Caco-2 (cell line): ENCODE measurements around the gene CEP83. TPM values are rescaled to one million over a fixed set of nuclear protein-coding genes. Genes with fewer than 3 reads are reported as not detected.

ENCODE experiments used
- BruUV-seq: library from RNA; stranded (reverse); fragments of 400-500 nt; replicated peaks from 2 replicates; lab custom pipeline; 2021; lab: Mats Ljungman, UMichigan
- CTCF ChIA-PET: fragments of 300-600 bp; sonication (Branson Sonifier 250); formaldehyde crosslinking; loops from one replicate; lab custom pipeline; 2022; ENCODE audit warnings: antibody characterized with exemption; lab: Charles Lee
- POLR2A ChIA-PET: fragments of 300-600 bp; sonication (Branson Sonifier 250); formaldehyde crosslinking; loops from one replicate; lab custom pipeline; 2022; ENCODE audit warnings: antibody characterized with exemption; lab: Charles Lee
- DNase-seq, 2 experiments: peaks; one replicate each; pipeline versions ENCODE4 v3.0.0 to v3.0.0-alpha.2; 2020 to 2022
- H3K27me3 ChIP-seq: replicated peaks from 2 replicates; pipeline ENCODE4 v1.6.0; 2011; ENCODE audit warnings: low read length; ENCODE audit not compliant: control insufficient read depth, insufficient read depth
- H3K36me3 ChIP-seq: 2 replicates; pipeline ENCODE4 v1.5.1; 2011; ENCODE audit warnings: low read length; ENCODE audit not compliant: control insufficient read depth, insufficient read depth
- H3K4me1 ChIP-seq: fragments of 250-450 bp; sonication (Bioruptor Pico); 2 replicates; pipeline ENCODE4 v1.5.1; 2020; ENCODE audit warnings: mild to moderate bottlenecking
- H3K4me3 ChIP-seq: 2 replicates; pipeline ENCODE4 v1.5.1; 2011; ENCODE audit warnings: low read depth, mild to moderate bottlenecking, control low read depth, low read length
- H3K9me3 ChIP-seq: fragments of 250-450 bp; sonication (Bioruptor Pico); 2 replicates; pipeline ENCODE4 v1.5.1; 2020; ENCODE audit warnings: mild to moderate bottlenecking, moderate library complexity
- H3K27ac Mint-ChIP-seq: one replicate; pipeline ENCODE4 v1.8.0; 2022; ENCODE audit warnings: mixed read lengths; ENCODE audit not compliant: unreplicated experiment
- H3K27me3 Mint-ChIP-seq: one replicate; pipeline ENCODE4 v1.8.0; 2022; ENCODE audit warnings: mixed read lengths; ENCODE audit not compliant: insufficient read depth, unreplicated experiment
- H3K36me3 Mint-ChIP-seq: one replicate; pipeline ENCODE4 v1.8.0; 2022; ENCODE audit warnings: mild to moderate bottlenecking, mixed read lengths; ENCODE audit not compliant: insufficient read depth, unreplicated experiment
- H3K4me1 Mint-ChIP-seq: one replicate; pipeline ENCODE4 v1.8.0; 2022; ENCODE audit warnings: low read depth, mixed read lengths; ENCODE audit not compliant: unreplicated experiment
- H3K4me3 Mint-ChIP-seq: one replicate; pipeline ENCODE4 v1.8.0; 2022; ENCODE audit warnings: mild to moderate bottlenecking, moderate library complexity, mixed read lengths; ENCODE audit not compliant: unreplicated experiment
- H3K9me3 Mint-ChIP-seq: one replicate; pipeline ENCODE4 v1.8.0; 2022; ENCODE audit warnings: mixed read lengths; ENCODE audit not compliant: unreplicated experiment
- CTCF ChIP-seq, 2 experiments: fragments of 200-600 bp in 1 of 2; IDR thresholded peaks; 1 replicate in 1 of 2; 2 replicates in 1 of 2; pipeline versions ENCODE4 v1.5.1 to v1.8.0; 2011 to 2022; ENCODE audit warnings: antibody characterized with exemption in 1 of 2, control low read depth in 1 of 2, inconsistent platforms in 1 of 2, low read depth in 1 of 2, low read length in 1 of 2, mild to moderate bottlenecking in 1 of 2, moderate library complexity in 1 of 2; ENCODE audit not compliant: insufficient read depth in 1 of 2, severe bottlenecking in 1 of 2, unreplicated experiment in 1 of 2
- intact Hi-C: fragments of 100-400 bp; cut with micrococcal nuclease; formaldehyde crosslinking; loops from one replicate; pipeline ENCODE4 v1.10.0; 2022; ENCODE audit not compliant: unreplicated experiment
- total RNA-seq: library from RNA; stranded (reverse); gene quantifications from 2 replicates; pipeline ENCODE4 v1.2.3, GENCODE V29; 2022

CEP83 gene
- total RNA-seq, 1 experiment from 2014 or later, result 23.3 TPM

- no peak for DNase-seq
- Mint-ChIP-seq H3K36me3 (peaks cover 37% of the 10 kb centered on the region), H3K9me3 (no peaks in the 10 kb centered on the region), H3K4me3 (no peak overlapping the region), H3K4me1 (no peaks in the 10 kb centered on the region), H3K27me3 (no peaks in the 10 kb centered on the region), H3K27ac (no peak overlapping the region)
- intact Hi-C loops, result no loop called here
- Histone ChIP-seq H3K4me1 (no peaks in the 10 kb centered on the region), H3K27me3 (no peaks in the 10 kb centered on the region), H3K36me3 (0 out of 2 replicates have a peak, but pooled peaks cover 1% of the 10 kb centered on the region), H3K4me3 (no peak overlapping the region), H3K9me3 (no peaks in the 10 kb centered on the region)
- BruUV-seq, result no TSS peak
- ChIA-PET POLR2A (no interaction called here), CTCF (no interaction called here)
- TF ChIP-seq CTCF (IDR thresholded peaks at IDR 0.05; ENCODE audit: insufficient read depth in 1 of 2, low read depth in 1 of 2, low read length in 1 of 2, severe bottlenecking in 1 of 2, unreplicated experiment in 1 of 2), result no peak
Observed at GRCh38 chr12:94277426-94278000, 182.2 kb downstream of the CEP83 start.

- H3K9me3 Mint-ChIP-seq, result no peaks in the 10 kb centered on the region
- no peak overlapping the region for H3K4me3 Mint-ChIP-seq
- ChIA-PET POLR2A (interaction anchor here (0.6 kb wide), 1 partner anchor 727 kb away, joined by 3 read pairs; no protein-coding TSS in a partner anchor), CTCF (no interaction called here)
- H3K4me1 Mint-ChIP-seq, result no peaks in the 10 kb centered on the region
- intact Hi-C loops, result no loop called here
- peaks cover 37% of the 10 kb centered on the region for H3K36me3 Mint-ChIP-seq
- no peaks in the 10 kb centered on the region for H3K27me3 Mint-ChIP-seq
- H3K9me3 ChIP-seq, result no peaks in the 10 kb centered on the region
- no peaks in the 10 kb centered on the region for H3K27me3 ChIP-seq
- DNase-seq, result no peak
- BruUV-seq, result no TSS peak
- no peak overlapping the region for H3K27ac Mint-ChIP-seq
- 0 out of 2 replicates have a peak, but pooled peaks cover 1% of the 10 kb centered on the region for H3K36me3 ChIP-seq
- no peak overlapping the region for H3K4me3 ChIP-seq
- H3K4me1 ChIP-seq, result no peaks in the 10 kb centered on the region
- no peak for TF ChIP-seq CTCF (IDR thresholded peaks at IDR 0.05; ENCODE audit: insufficient read depth in 1 of 2, low read depth in 1 of 2, low read length in 1 of 2, severe bottlenecking in 1 of 2, unreplicated experiment in 1 of 2)
Observed at GRCh38 chr12:94276725-94277124, 182.9 kb downstream of the CEP83 start.

GRCh38 chr12:94273272-94273671 lies 186.4 kb downstream of the CEP83 start:
- POLR2A ChIA-PET, result no interaction called here
- Histone ChIP-seq H3K4me3 (no peak overlapping the region), H3K36me3 (peaks cover 1% of the 10 kb centered on the region; the same call in 1 of the 2 replicates), H3K4me1 (no peaks in the 10 kb centered on the region), H3K9me3 (no peaks in the 10 kb centered on the region), H3K27me3 (no peaks in the 10 kb centered on the region)
- no peak overlapping the region for H3K4me3 Mint-ChIP-seq
- no peaks in the 10 kb centered on the region for H3K27me3 Mint-ChIP-seq
- no peak overlapping the region for H3K27ac Mint-ChIP-seq
- intact Hi-C loops, result no loop called here
- no peaks in the 10 kb centered on the region for H3K9me3 Mint-ChIP-seq
- H3K36me3 Mint-ChIP-seq, result peaks cover 55% of the 10 kb centered on the region
- H3K4me1 Mint-ChIP-seq, result no peaks in the 10 kb centered on the region
- BruUV-seq, result no TSS peak
- no peak for TF ChIP-seq CTCF (IDR thresholded peaks at IDR 0.05; ENCODE audit: insufficient read depth in 1 of 2, low read depth in 1 of 2, low read length in 1 of 2, severe bottlenecking in 1 of 2, unreplicated experiment in 1 of 2)
- CTCF ChIA-PET, result no interaction called here
- DNase-seq, result no peak
